Transverse colon (tissue), 4 donors: Measurements from ENCODE around the gene ADAM29. TPM values are rescaled to one million over a fixed set of nuclear protein-coding genes. Genes with fewer than 3 reads are reported as not detected.
"Not testable (repeated sequence)": the region's sequence is repeated elsewhere in the genome, so short reads cannot be mapped to it uniquely, and the experiment has no call there.

Experiments used
- DNase-seq: peaks from one replicate; pipeline ENCODE4 v3.0.0-alpha.2; 2019
- H3K27ac ChIP-seq, 4 donors: fragments of 200-600 bp; sonication (generic); 2 replicates each; pipeline ENCODE4 v1.5.1; 2016 to 2018; ENCODE audit warnings: inconsistent platforms in 4 of 4
- H3K27me3 ChIP-seq: fragments of 200-600 bp; sonication (generic); 2 replicates; pipeline ENCODE4 v1.5.1; 2017; ENCODE audit warnings: inconsistent platforms
- H3K36me3 ChIP-seq, 4 donors: fragments of 200-600 bp; sonication (generic); 2 replicates each; pipeline ENCODE4 v1.5.1; 2017 to 2019; ENCODE audit warnings: inconsistent platforms in 4 of 4
- H3K4me1 ChIP-seq, 4 donors: fragments of 200-600 bp; sonication (generic); 2 replicates each; pipeline ENCODE4 v1.5.1; 2017 to 2020; ENCODE audit warnings: inconsistent platforms in 4 of 4
- H3K4me3 ChIP-seq, 4 donors: fragments of 200-600 bp; sonication (generic); 1 replicate in 1 of 4; 2 replicates in 3 of 4; pipeline versions ENCODE4 v1.5.1 to v1.6.1; 2017 to 2019; ENCODE audit warnings: inconsistent platforms in 4 of 4
- H3K9me3 ChIP-seq, 2 donors: fragments of 200-600 bp; sonication (generic); 2 replicates each; pipeline ENCODE4 v1.5.1; 2017 to 2019; ENCODE audit warnings: inconsistent platforms in 2 of 2
- EP300 ChIP-seq: sonication (generic); formaldehyde crosslinking; IDR thresholded peaks from one replicate; pipeline ENCODE4 v1.6.1; 2017; ENCODE audit warnings: antibody characterized with exemption, low read depth
- POLR2A ChIP-seq: fragments of 450-650 bp; IDR thresholded peaks from one replicate; pipeline ENCODE4 v1.6.1; 2016; ENCODE audit warnings: antibody characterized with exemption, mild to moderate bottlenecking, moderate library complexity
- POLR2AphosphoS5 ChIP-seq, 3 donors: sonication (generic); formaldehyde crosslinking; IDR thresholded peaks; one replicate each; pipeline ENCODE4 v1.6.1; 2016; ENCODE audit warnings: antibody characterized with exemption in 3 of 3
- WGBS, 2 donors: methylation state at CpG; one replicate each; pipeline ENCODE4 v1.1.5; 2018; ENCODE audit warnings: low coverage in 1 of 2; 5-methylcytosine and 5-hydroxymethylcytosine counted together
- in situ Hi-C, 4 donors: fragments of 200-750 bp; cut with MboI; loops; one replicate each; pipeline versions ENCODE4 v1.15.0 to v1.15.1; 2017; ENCODE audit warnings: low sequenced_read_pairs in 3 of 4, low pct_ligation_motif_present in 1 of 4, low pct_unique_long_range_greater_than_20kb in 1 of 4
- intact Hi-C: fragments of 100-400 bp; cut with DNase I; formaldehyde crosslinking; loops from one replicate; pipeline ENCODE4 v1.15.1; 2023; ENCODE audit warnings: low total_unique reads
- small RNA-seq, 4 donors: library from RNA; depleted of rRNA; stranded (forward); fragments of <200 nt; gene quantifications; one replicate each; pipeline ENCODE3, GENCODE V24; 2016
- total RNA-seq, 4 donors: library from RNA; depleted of rRNA; stranded (reverse); fragments of >200 nt; gene quantifications; one replicate each; pipeline ENCODE4 v1.1.0, GENCODE V29; 2016
- TF ChIP-seq, protein P1 (sequence below), 5 experiments: fragments of 200-600 bp in 3 of 5; fragments of 450-650 bp in 2 of 5; sonication (generic) in 3 of 5; IDR thresholded peaks; 1 replicate in 2 of 5; 2 replicates in 3 of 5; pipeline ENCODE4 v1.5.1; 2016 to 2017; ENCODE audit warnings: antibody characterized with exemption in 5 of 5, inconsistent platforms in 3 of 5, mild to moderate bottlenecking in 2 of 5, moderate library complexity in 1 of 5

ADAM29 gene
- total RNA-seq, 4 donors from 2014 or later = not detected

DNA sequence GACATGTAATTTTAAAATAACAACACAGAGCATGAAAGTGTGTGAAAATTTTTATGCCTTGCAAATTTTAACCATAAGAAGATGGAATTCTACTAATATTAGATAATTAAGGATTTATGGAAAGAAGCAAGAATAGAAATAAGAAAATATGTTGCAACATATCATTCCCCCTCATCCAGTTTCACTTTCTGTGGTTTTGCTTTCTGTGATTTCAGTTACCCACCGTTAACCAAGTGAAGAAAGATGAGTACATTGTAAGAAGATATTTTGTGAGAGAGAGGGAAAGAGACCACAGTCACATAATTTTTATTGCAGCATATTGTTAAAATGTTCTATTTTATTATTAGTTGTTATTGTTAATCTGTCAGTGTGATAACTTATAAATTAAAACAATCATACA lies 77.9 kb downstream of the ADAM29 start:
- no peak overlapping the region for H3K4me3 ChIP-seq
- H3K27ac ChIP-seq = no peak overlapping the region
- H3K36me3 ChIP-seq = no peaks in the 10 kb centered on the region
- H3K4me1 ChIP-seq = no peaks in the 10 kb centered on the region
- no peaks in the 10 kb centered on the region for H3K9me3 ChIP-seq
- intact Hi-C loops (no loop called here), in situ Hi-C loops (no loop called here)
- TF ChIP-seq EP300 (no peak), POLR2A (no peak), POLR2AphosphoS5 (IDR thresholded peaks at IDR 0.05) (no peak)
- TF ChIP-seq, protein P1, sequence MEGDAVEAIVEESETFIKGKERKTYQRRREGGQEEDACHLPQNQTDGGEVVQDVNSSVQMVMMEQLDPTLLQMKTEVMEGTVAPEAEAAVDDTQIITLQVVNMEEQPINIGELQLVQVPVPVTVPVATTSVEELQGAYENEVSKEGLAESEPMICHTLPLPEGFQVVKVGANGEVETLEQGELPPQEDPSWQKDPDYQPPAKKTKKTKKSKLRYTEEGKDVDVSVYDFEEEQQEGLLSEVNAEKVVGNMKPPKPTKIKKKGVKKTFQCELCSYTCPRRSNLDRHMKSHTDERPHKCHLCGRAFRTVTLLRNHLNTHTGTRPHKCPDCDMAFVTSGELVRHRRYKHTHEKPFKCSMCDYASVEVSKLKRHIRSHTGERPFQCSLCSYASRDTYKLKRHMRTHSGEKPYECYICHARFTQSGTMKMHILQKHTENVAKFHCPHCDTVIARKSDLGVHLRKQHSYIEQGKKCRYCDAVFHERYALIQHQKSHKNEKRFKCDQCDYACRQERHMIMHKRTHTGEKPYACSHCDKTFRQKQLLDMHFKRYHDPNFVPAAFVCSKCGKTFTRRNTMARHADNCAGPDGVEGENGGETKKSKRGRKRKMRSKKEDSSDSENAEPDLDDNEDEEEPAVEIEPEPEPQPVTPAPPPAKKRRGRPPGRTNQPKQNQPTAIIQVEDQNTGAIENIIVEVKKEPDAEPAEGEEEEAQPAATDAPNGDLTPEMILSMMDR (IDR thresholded peaks at IDR 0.05) = no peak
- 67 to 68% methylated on average over 1 of the region's 1 CpG for WGBS, 2 donors
- H3K27me3 ChIP-seq = no peaks in the 10 kb centered on the region
- DNase-seq = no peak

DNA sequence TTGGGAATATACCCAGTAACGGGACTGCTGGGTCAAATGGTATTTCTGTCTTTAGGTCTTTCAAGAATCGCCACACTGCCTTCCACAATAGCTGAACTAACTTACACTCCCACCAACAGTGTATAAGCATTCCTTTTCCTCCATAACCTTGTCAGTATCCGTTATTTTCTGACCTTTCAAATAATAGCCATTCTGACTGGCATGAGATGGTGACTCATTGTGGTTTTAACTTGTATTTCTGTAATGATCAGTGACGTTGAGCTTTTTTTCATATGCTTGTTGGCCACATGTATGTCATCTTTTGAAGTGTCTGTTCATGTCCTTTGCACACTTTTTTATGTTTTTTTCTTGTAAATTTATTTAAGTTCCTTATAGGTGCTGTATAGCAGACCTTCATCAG lies 81.2 kb downstream of the ADAM29 start:
- H3K36me3 ChIP-seq = no peaks in the 10 kb centered on the region
- H3K4me3 ChIP-seq = no peak overlapping the region
- WGBS, 2 donors = 67 to 71% methylated on average over 4 of the region's 4 CpGs
- in situ Hi-C loops (no loop called here), intact Hi-C loops (no loop called here)
- peaks cover 0 to 5% of the 10 kb centered on the region in 2 donors for H3K9me3 ChIP-seq
- no peak overlapping the region for H3K27ac ChIP-seq
- no peaks in the 10 kb centered on the region for H3K4me1 ChIP-seq
- H3K27me3 ChIP-seq = no peaks in the 10 kb centered on the region
- TF ChIP-seq, protein P1 (IDR thresholded peaks at IDR 0.05) = no peak
- TF ChIP-seq EP300 (no peak), POLR2A (no peak), POLR2AphosphoS5 (IDR thresholded peaks at IDR 0.05) (no peak)
- no peak for DNase-seq

DNA sequence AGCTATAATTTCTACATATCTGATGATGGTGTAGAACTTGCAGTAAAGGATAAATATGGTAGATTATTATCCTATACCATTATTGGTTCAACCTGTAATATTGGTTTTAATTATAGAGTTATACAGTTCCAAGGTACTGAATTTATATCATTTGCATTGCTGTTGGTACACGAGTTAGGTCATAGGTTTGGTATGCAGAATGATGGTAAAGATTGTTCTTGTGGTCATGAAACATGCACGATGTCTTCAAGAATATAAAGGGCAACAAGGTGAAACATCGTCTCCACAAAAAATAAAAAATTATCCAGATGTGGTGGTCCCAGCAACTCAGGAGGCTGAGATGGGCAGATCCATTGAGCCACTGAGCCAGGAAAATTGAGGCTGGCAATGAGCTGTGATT lies 99.6 kb downstream of the ADAM29 start:
- in situ Hi-C loops (no loop called here), intact Hi-C loops (no loop called here)
- Histone ChIP-seq H3K36me3 (no peaks in the 10 kb centered on the region), H3K4me1 (no peaks in the 10 kb centered on the region), H3K4me3 (no peak overlapping the region), H3K9me3 (peaks cover 0 to 5% of the 10 kb centered on the region in 2 donors), H3K27me3 (no peaks in the 10 kb centered on the region), H3K27ac (no peak overlapping the region)
- WGBS, 2 donors = 82 to 84% methylated on average over 3 of the region's 3 CpGs
- TF ChIP-seq, protein P1 (IDR thresholded peaks at IDR 0.05) = no peak
- TF ChIP-seq POLR2AphosphoS5 (IDR thresholded peaks at IDR 0.05) (no peak), EP300 (no peak), POLR2A (no peak)
- no peak for DNase-seq

DNA sequence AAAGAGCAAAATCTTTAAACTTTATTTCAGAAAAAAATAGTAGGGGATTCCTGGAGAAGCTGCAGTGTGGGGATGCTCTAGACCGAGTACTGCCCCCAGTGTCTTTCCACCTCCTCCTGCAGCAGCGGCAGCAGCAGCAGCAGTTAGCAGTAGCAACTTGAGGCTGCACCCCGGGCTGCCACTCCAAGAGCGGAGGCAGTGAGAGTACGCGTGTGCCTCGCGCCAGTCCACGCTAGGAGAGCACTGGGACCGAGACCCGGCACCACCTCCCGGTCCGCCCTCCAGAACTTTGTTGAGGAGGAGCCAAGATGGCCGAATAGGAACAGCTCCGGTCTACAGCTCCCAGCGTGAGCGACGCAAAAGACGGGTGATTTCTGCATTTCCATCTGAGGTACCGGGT lies 101.3 kb downstream of the ADAM29 start:
- H3K4me3 ChIP-seq, DNase-seq, H3K27ac ChIP-seq, H3K9me3 ChIP-seq, H3K27me3 ChIP-seq, H3K4me1 ChIP-seq, intact Hi-C loops, H3K36me3 ChIP-seq, in situ Hi-C loops: not testable (repeated sequence)
- 80 to 94% methylated on average over 9 to 20 of the region's 20 CpGs for WGBS, 2 donors

Small RNA genes within 50 kb of the gene (small RNA-seq; reads per million reads assigned to genes)
- 0 reads per million in 4 donors for gene AC105914.1

Other genes with a start within 250 kb of the ADAM29 start
- gene GLRA3, start 89.1 kb upstream of the ADAM29 start, total RNA-seq = not detected